GM12878 (cell line): ENCODE measurements around the gene DHRS1.
"Not testable (repeated sequence)": the region's sequence is repeated elsewhere in the genome, so short reads cannot be mapped to it uniquely, and the experiment has no call there.

Experiments used
- CHD4 ChIP-seq: fragments of 200-600 bp; sonication (generic); IDR thresholded peaks from 2 replicates; pipeline ENCODE4 v1.6.1; 2016; ENCODE audit warnings: mild to moderate bottlenecking
- EZH2 ChIP-seq: IDR thresholded peaks from 2 replicates; pipeline ENCODE4 v1.6.1; 2012; ENCODE audit warnings: low read depth, mild to moderate bottlenecking, control low read depth, inconsistent platforms, low read length, borderline replicate concordance; ENCODE audit not compliant: control insufficient read depth
- NFIC ChIP-seq: IDR thresholded peaks from 2 replicates; pipeline ENCODE4 v1.6.1; 2012; ENCODE audit warnings: low read depth, mild to moderate bottlenecking, inconsistent platforms, low read length, moderate library complexity
- PML ChIP-seq: IDR thresholded peaks from 2 replicates; pipeline ENCODE4 v1.6.1; 2012; ENCODE audit warnings: low read length, inconsistent platforms
- POLR2AphosphoS5 ChIP-seq: IDR thresholded peaks from 2 replicates; pipeline ENCODE4 v1.6.1; 2011; ENCODE audit warnings: mild to moderate bottlenecking, low read length, inconsistent platforms
- ZZZ3 ChIP-seq: IDR thresholded peaks from 2 replicates; pipeline ENCODE4 v1.6.1; 2011; ENCODE audit warnings: low read depth; ENCODE audit not compliant: control insufficient read depth, insufficient read length
- TF ChIP-seq, protein P1 (sequence below): IDR thresholded peaks from 2 replicates; pipeline ENCODE4 v1.6.1; 2012; ENCODE audit warnings: low read depth, low read length, improper control_type of control experiment

- TF ChIP-seq ZZZ3, PML, CHD4, POLR2AphosphoS5, EZH2, NFIC: not testable (repeated sequence)
- TF ChIP-seq, protein P1, sequence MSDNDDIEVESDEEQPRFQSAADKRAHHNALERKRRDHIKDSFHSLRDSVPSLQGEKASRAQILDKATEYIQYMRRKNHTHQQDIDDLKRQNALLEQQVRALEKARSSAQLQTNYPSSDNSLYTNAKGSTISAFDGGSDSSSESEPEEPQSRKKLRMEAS = not testable (repeated sequence)
Observed at GRCh38 chr14:24327914-24328313, 28.3 kb upstream of the DHRS1 start.
